Stimulated activated CD4-positive, alpha-beta T cell treated with anti-CD3 and anti-CD28 coated beads, Interleukin-2, amount 100 ng/mL, for 48 hours (primary cell): ENCODE results near the gene PADI2.

Experiments used
- DNase-seq, 2 donors: peaks; one replicate each; pipeline ENCODE4 v3.0.0-alpha.2; 2020

PADI2 gene

DNA sequence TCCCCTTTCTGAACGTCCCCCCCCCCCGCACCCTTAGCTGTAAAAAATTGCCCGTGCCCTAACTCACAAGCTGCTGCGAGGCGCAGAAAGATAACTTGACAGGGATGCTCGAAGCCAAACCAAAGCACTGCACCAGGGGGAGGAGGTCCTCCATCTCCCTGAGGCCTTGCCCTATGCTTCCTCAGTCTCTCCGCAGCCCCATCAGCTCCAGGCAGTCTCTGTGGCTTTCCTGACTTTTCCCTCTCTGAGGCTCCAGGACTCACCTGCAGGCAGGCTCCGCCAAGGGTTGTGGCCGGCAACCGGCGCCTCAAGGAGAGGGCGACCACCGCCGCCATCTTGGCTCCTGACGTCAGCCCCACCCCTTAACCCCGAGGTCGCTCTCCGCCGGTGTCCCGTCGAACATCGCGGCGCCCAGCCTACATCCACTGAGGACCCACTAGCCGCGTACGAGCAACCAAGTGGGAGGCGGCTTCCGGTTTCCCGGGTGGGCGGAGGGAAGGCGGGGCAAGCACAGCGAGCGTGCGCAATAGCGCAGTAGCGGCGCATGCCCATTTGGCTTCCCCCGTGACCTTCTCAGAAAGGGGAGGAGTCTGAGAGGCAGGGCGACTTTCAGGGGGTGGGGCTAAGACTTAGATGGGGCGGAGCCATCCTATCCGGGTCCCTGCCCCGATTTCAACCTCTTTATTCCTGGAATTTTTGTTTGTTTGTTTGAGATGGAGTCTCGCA, 65.4 kb downstream of the PADI2 start, which contains the start of gene SDHB:
SDHB (minus strand) TSS at position 348 of the 726 bp plus-strand sequence; CDS start at position 335, 13 bp downstream.
- peak; percentile 99 for DNase-seq

DNA sequence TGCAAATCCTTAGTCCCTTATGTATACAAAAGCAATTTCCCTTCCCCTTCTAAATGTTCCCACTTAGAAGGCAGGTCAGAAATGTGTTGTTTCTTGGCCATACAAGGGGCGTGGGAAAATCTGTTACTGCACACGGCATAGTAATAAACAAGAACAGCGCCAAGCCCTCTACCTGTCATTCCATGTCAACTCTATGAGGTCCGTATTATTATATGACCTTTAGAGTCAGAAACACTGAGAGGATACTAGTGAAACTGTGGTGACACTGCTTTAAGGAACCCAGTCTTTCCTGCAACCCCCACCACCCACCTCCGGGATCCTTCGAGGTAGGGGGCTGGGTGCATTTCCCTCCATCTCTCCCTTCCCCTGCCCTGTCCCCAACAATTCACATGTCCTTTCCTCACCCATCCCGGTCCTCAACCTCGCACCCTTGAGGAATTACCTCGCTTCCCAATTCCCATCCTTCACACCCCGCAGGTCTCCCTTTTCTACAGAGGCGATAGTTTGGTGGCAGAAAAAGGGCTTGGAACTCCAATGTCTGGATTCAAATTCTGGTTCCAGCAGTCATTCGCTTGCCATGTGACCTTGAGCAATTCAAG, 66.1 kb downstream of the PADI2 start:
- no peak for DNase-seq

DNA sequence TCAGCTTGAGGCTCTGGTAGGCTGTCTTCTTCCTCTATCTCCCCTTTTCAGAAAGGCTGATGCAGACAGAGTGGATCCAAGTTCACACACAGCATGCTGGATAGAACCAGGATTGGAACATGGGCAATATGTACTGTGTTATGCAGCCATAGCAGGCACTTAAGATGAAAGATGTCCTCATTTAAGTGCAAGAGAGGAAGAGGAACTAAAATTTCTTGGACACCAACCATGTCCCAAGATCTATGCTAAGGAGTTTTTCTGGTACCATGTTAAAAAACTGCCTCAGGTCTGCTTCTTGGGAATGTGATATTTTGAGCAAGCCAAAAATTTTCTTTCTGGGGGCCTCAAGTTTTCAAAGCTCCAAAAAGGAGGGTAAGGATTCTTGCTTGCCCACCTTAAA, 66.6 kb downstream of the PADI2 start:
- DNase-seq = no peak

DNA sequence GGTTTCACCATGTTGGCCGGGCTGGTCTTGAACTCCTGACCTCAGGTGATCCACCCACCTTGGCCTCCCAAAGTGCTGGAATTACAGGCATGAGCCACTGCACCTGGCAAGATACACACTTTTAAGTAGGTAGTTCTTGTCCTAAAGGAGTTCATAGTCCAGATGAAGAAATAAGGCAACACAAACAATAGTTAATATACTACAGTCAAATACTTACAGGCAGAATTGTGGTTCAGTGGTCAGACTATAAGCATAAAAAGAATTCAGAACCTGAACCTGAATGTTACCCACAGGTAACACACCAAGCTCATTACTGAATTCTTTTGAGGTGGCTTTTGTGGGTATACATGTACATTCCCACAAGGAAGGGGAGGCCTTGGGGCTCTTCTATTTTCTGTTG, 67.2 kb downstream of the PADI2 start:
- no peak for DNase-seq

DNA sequence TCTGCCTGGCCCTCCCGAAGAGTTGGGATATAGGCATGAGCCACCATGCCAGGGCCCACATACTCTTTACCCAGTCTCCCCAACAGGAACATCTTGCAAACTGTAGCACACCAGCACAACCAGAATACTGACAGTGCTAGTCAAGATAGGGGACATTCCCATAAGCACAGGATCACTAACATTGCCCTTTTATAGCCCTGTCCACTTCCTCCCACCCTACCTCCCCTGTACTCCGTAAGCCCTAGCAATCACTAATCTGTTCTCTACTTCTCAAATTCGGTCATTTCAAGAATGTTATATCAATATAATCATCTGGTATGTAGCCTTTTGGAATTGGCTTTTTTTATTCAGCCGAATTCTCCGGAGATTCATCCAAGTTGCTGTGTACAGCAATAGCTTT, 71.3 kb downstream of the PADI2 start:
- DNase-seq = no peak

DNA sequence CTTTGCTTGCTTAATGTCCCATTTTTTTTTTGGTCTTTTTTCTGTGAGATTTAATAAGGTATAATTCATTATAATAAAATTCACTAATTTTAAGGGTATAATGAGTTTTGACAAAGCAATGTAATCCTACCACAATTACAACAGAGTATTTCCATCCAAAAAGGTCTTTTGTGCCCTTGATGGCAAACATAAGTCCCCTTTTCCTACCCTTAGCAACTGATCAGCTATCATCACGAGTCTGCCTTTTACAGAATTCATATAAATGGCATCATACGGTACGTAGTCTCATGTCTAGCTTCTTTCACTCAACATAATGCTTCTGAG, 73.0 kb downstream of the PADI2 start:
- DNase-seq = no peak

DNA sequence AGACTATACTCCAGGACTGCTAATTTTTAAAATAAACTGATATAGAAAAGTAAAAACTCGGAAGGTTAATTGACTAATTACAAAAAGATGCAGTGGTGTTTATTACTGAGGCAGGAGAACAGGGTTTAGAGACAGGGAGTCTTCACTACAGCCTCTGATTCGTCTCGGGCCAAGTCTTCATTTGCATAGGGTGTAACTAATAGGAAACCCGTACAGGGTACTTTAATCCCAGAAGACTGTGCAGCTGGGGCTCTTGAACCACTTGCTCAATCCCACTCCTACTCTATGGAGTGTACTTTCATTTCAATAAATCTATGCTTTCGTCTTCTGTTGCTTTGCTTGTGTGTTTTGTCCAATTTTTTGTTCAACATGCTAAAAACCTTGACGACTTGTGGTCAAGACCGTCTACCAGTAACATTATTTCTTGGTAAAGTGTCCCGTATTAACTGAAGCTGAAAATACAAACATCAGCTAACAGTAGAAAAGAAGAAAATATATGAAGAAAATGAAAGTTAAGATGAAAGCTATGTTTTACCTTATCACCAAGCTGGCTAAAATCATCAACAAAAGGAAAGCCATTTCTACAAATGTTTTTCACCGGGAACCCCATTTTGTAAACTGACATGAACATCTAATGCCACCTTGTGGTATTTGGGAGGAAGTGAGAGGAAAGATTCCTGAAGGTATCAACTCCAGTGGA, 73.5 kb downstream of the PADI2 start:
- DNase-seq = no peak

DNA sequence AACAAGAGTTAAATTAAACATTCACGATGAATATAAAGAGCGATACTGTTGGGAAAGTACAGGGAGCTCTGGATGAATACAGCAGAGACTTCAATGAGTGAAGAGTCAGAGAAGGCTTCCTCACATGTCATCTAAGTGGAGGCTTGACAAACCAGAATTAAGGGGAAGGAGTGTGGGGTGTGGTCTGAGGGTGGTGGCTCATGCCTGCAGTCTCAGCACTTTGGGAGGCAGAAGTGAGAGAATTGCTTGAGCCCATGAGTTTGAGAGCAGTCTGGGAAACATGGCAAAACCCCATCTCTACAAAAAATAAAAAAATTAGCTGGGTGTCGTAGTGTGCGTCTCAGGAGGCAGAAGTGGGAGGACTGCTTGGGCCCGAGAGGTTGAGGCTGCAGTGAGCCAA, 74.1 kb downstream of the PADI2 start:
- DNase-seq = no peak

DNA sequence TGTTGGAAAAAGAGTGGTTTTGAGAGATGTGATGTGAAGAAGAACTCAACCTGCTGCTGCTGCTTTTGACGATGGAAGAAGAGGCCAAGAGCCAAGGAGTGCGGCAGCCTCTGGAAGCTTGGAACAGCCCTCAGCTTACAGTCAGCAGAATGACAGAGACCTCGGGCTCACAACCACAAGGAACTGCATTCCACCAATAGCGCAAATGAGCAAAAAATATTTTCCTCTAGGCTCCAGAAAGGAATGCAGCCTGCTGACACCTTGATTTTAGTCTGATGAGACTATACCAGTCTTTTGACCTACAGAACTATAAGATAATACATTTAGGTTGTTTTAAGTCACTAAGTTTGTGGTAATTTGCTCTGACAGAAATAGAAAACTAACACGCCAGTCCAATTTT, 75.6 kb downstream of the PADI2 start:
- no peak for DNase-seq

DNA sequence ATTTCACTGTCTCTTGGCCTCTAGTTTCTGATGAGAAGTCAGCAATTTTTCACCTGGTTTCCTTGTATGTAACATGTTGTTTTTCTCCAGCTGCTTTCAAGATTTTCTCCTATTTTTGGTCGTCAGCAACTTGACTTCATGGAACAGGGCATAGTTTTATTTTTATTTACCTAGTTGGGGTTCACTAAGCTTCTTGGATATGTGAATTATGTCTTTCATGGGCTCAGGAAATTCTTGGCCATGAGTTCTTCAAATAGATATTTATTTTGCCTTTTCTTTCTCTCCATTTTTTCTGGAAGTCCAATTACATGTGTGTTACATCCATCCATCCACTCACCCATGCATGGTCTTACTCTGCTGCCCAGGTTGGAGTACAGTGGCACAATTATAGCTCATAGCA, 79.1 kb downstream of the PADI2 start:
- DNase-seq = no peak

DNA sequence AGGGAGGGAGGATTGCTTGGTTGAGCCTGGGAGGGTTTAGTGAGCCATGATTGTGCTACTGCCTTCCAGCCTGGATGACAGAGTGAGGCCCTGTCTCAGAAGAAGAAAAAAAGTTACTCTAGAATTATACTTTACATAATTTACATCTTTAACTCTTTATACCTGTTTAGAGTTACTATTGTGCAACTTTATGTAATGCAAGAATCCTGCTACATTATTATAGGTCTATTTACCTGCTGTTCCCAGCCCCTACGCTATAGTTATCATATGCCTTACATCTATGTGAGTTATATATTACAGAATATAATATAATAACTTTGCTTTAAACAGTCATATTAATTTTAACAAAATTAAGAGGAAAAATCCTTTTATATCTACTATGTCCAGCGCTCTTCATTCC, 79.7 kb downstream of the PADI2 start:
- DNase-seq = no peak

DNA sequence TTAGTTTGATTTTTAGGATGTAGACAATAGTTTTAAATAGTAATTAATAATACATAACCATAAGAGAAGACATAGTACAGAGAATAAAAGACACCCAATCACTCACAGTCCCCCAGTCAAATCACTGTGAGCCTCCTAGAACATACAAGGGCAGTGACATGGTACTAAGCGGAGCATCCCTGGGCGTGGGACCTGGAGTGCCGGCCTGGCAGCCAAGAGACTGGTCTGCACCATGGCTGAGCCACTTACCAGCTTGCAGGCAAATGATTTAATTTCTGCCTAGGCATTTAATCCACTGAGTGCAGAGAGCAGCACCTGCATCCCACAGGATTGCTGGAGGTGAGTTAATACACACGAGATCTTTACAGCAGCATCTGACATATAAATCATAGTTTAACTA, 85.8 kb downstream of the PADI2 start:
- DNase-seq = no peak

DNA sequence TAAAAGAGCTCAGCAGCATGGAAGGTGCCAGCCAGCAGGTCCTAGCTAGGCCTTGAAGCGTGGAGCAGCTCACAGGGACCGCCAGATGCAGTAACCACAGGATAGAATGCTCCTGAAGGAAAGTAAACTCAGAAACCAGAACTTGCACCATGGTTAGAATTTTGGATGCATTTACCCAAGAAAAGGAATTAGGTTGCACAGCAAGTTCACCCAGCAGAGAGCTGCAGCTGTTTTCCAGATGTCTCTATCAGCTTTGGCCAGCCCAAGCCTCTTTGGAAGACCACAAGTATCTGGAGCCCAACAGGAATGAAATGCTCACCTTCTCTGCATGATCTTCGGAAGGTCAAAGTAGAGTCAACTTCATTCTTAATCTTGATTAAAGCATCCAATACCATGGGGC, 86.5 kb downstream of the PADI2 start:
- DNase-seq = no peak

DNA sequence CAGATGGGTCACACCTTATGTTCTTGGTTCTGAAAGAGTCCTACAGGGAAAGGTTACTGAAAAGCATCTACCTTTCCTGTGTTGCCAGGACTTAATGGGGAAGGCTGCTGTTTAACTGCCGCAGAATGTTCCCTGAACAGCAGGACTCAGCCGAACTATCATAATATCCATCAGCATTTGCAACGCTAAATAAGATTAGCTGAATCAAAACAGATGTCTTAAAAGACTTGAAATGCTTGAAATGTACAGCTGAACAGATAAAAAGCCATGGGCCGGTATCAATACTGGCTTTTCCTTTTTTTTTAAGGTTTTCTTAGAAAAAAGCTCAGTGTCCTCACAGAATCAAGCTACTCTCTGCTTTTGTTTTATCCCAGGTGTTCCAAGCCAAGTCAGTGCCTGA, 87.8 kb downstream of the PADI2 start:
- no peak for DNase-seq

DNA sequence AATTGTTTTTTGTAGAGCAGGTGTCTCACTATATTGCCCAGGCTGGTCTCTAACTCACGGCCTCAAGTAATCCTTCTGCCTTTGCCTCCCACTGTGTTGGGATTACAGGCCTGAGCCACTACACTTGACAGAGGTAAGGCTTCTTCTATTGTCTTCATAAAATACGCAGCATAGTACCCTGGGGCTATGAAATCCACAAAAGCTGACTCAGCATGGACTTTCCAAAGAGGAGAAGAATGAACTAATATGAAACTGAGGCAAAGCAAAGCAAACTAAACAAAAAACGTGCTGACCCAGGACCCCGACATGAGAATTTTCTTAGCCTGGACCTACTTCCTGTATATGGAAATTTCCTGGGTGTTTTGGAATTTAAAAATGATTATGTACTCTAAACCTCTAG, 89.0 kb downstream of the PADI2 start:
- DNase-seq = no peak

DNA sequence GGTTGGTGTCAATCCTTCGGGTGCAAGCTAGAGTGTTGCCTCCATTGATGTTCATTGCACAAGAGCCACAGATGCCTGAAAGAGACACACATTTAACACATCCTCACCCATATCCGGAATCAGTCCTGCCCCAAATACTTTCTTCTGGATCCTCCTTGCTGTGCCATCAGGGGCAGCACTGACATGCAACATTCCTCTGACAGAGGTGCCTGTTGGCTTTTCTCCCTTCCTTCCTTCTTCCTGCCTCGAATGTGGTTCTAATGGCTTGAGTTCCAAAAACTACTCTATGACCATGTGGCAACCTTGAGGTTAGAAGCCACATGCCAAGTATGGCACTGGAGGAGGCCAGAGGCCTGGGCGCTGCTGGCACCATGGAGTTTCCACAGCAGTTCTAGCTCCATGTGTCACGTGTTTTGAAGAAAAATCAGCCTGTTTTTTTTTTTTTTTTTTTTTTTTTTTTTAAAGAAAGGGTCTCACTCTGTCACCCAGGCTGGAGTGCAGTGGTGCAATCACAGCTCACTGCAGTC, 90.5 kb downstream of the PADI2 start:
- DNase-seq = no peak

DNA sequence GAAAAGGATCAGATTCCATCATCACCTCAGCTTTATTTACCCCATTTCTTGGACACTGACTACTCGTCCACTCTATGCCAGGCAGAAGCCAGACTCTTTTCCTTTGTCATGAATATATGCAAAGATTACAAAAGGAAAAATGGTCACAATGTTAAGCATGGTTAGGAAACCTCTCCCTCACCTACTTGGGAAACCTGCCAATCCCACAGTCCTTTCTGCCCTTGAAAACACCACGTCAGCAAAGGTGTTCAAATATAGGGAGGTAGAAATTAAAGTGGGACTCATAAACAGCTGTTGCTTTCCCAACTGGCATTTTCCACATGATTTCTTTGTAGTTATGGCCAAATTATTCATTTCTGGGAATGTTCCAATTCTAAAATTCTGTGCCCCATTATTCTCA, 91.4 kb downstream of the PADI2 start:
- DNase-seq = no peak

DNA sequence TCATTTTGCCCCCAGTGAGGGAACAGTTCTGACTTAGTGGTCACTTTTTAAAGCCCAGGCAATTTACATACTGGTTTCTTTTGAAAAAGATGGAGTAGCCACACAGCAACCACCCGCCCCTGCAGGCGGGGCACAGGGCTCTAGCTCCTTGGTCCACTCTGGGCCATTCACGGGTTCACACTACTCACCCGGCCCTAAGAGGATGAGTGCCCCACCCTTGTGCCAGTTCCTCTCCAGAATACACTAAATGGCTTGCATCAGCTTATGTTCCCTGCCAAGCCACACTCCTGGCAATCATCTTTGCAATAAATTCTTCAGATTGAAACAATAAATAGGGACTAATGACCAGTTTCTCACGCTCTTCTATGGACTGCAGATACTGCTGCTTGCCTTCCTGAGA, 91.8 kb downstream of the PADI2 start:
- DNase-seq = no peak

DNA sequence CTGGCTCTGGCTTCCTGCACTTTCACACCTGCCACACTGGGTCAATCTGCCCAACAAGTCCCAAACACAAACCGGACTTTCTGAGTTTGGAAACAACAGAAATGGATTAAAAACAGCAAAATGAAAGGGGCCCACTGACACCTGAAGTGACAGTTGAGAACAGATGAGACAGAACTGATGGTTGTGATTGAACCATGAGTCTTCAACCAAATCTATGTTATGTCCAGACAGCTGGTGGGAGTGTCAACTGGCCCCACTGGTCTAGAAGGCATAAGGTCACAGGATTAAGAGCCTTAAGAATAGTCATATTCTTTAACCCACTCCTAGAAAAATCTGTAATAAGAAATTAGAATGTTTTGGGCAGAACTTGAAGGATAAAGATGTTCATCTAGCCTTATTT, 94.5 kb downstream of the PADI2 start:
- DNase-seq = no peak

DNA sequence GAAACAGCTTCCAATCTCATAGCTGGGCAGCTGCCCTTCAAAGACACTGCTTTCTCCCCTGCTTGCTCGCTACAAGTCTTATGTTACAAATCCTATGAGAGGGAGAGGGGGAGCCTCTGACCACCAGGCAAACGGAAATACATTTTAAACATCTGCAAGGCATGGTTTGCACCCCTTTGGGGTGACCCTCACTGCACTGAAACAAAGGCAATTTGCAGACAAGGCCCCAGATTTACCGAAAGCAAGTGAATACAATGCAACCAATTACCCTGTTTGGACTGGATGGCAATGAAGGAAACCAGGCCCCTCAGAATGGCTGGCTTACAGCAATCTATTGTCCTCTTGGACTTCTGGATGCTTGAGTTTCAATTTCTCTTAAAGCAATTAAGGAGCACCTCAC, 95.7 kb downstream of the PADI2 start:
- no peak for DNase-seq

DNA sequence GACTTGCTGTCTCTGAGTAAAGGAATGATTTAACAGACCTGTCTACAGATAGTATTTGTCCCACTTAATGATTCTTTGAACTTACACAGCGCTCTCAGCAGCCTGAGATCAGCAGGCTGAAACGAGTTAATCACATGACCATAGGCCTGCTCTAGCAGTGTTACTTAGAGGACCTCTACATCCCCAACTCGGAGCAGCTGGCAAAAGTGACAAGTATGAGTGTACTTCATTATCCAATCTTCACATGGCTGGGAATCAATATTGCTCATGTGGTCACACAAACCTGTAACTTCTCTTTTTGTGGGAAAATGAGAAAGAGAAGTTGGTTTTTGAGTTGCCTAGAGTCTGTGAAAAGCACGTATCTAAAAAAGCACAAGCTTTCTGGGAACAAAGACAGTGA, 96.1 kb downstream of the PADI2 start:
- DNase-seq = no peak

DNA sequence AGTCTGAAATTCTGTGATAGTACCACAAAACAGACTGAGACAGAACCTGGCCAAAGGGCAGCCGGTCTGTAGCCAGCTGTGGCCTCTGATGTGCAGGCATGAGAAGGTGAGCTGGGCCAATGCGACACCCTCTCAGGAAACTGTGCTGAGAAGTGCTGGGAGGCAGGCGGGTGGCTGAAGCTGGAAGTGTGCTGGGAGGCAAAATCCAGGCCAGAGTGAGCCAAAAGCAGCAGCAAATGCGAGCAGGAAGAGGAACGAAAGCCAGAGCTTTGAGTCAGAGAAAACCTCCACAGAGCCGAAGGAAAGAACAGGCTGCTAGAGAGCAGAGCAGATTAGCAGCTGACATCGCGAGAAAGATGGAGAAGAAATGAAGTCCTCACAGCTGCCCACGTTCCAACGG, 97.4 kb downstream of the PADI2 start:
- DNase-seq = no peak

DNA sequence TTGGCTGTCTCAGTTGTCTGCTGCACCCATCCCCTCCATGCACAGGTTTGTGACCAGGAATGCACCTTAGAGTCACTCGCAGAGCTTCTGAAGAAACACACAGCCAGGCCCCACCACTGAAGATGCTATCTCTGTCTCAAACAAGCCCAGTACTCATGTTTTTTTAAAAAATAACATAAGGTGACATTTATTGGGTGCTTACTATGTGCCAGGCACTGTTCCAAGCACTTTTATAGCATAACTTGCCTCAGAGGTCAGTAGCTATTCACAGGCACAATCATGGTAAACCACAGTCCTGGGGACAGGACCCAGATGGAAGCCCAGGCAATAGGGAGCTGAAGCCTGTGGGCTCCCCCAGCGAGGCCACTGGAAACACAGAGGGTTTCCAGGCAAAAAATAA, 98.7 kb downstream of the PADI2 start:
- DNase-seq = no peak

DNA sequence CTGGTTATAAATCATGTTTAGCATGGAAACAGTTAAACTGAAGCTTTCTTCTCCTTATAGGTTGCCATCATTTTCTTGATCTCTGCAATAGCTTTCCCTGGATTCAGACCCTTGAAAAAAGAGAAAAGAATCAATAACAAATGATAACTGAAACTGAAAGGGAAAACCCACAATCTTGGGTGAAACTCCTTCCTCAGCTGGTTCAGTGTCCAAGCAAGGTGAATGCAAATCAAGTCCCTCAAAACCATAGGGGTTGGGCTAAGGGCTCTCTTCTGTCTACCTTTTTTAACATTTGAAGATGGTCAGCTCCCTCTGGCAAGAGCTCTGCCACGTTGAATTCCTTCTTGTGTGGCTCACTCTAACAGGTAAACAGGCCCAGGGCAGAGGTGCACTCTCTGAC, 100.4 kb downstream of the PADI2 start:
- no peak for DNase-seq
